ENCODE measurements around the gene RAD51AP2. TPM values are rescaled to one million over a fixed set of nuclear protein-coding genes. Genes with fewer than 3 reads are reported as not detected.
"Not testable (repeated sequence)": the region's sequence is repeated elsewhere in the genome, so short reads cannot be mapped to it uniquely, and the experiment has no call there.

RAD51AP2 gene
- under 1 TPM in 1 of 4 donors, not detected in 3; 0.13 TPM for total RNA-seq

- no peaks in the 10 kb centered on the region for H3K36me3 ChIP-seq
- H3K27ac ChIP-seq = peak within 1 kb of the TSS; percentile 73 to 87 (median 84)
- peaks cover 0 to 21% (median 8%) of the 10 kb centered on the region in 3 donors for H3K4me1 ChIP-seq
- TF ChIP-seq EP300 (IDR thresholded peaks at IDR 0.05) (no peak), POLR2A (IDR thresholded peaks at IDR 0.05) (no peak), CTCF (IDR thresholded peaks at IDR 0.05) (no peak), POLR2AphosphoS5 (IDR thresholded peaks at IDR 0.05) (no peak)
- WGBS, 2 donors (ENCODE audit: low coverage in 1 of 2) = 2 to 4% methylated on average over 11 to 17 of the region's 38 CpGs
- peak; percentile 99 for ATAC-seq
- H3K27me3 ChIP-seq = no peaks in the 10 kb centered on the region
- H3K9me3 ChIP-seq = no peaks in the 10 kb centered on the region
- peak within 1 kb of the TSS; percentile 42 to 53 for H3K4me3 ChIP-seq
Observed at GRCh38 chr2:17518212-17519154, at the start of gene RAD51AP2. Gene RAD51AP2 (minus strand): TSS chr2:17518440. CDS start chr2:17518415, 25 bp downstream.

GRCh38 chr2:17565726-17566125 is 47.5 kb upstream of the RAD51AP2 start:
- WGBS, 2 donors (ENCODE audit: low coverage in 1 of 2) = 76 to 81% methylated on average over 2 to 3 of the region's 3 CpGs
- not testable (repeated sequence) for H3K27me3 ChIP-seq, H3K9me3 ChIP-seq, H3K27ac ChIP-seq, H3K4me1 ChIP-seq, ATAC-seq, H3K4me3 ChIP-seq, H3K36me3 ChIP-seq

GRCh38 chr2:17558878-17559277 is 40.6 kb upstream of the RAD51AP2 start:
- H3K4me3 ChIP-seq = no peak overlapping the region
- H3K9me3 ChIP-seq = no peaks in the 10 kb centered on the region
- H3K27me3 ChIP-seq = no peaks in the 10 kb centered on the region
- no peak overlapping the region for H3K27ac ChIP-seq
- H3K36me3 ChIP-seq = no peaks in the 10 kb centered on the region
- no peaks in the 10 kb centered on the region for H3K4me1 ChIP-seq
- WGBS, 2 donors (ENCODE audit: low coverage in 1 of 2) = 69 to 86% methylated on average over 2 to 3 of the region's 3 CpGs
- TF ChIP-seq CTCF (IDR thresholded peaks at IDR 0.05) (no peak), EP300 (IDR thresholded peaks at IDR 0.05) (no peak), POLR2AphosphoS5 (IDR thresholded peaks at IDR 0.05) (no peak), POLR2A (IDR thresholded peaks at IDR 0.05) (no peak)
- no peak for ATAC-seq

- TF ChIP-seq EP300 (IDR thresholded peaks at IDR 0.05) = no peak
- TF ChIP-seq POLR2AphosphoS5 (IDR thresholded peaks at IDR 0.05) = no peak
- TF ChIP-seq CTCF (IDR thresholded peaks at IDR 0.05) = no peak
- TF ChIP-seq POLR2A (IDR thresholded peaks at IDR 0.05) = no peak
- H3K27me3 ChIP-seq = no peaks in the 10 kb centered on the region
- H3K4me3 ChIP-seq = no peak overlapping the region
- no peak overlapping the region for H3K27ac ChIP-seq
- no peaks in the 10 kb centered on the region for H3K9me3 ChIP-seq
- H3K36me3 ChIP-seq = no peaks in the 10 kb centered on the region
- H3K4me1 ChIP-seq = no peaks in the 10 kb centered on the region
- ATAC-seq = no peak
Observed at GRCh38 chr2:17558053-17558452, 39.8 kb upstream of the RAD51AP2 start.

- no peak for TF ChIP-seq EP300 (IDR thresholded peaks at IDR 0.05)
- no peak for TF ChIP-seq POLR2AphosphoS5 (IDR thresholded peaks at IDR 0.05)
- no peak for TF ChIP-seq CTCF (IDR thresholded peaks at IDR 0.05)
- TF ChIP-seq POLR2A (IDR thresholded peaks at IDR 0.05) = no peak
- H3K36me3 ChIP-seq = no peaks in the 10 kb centered on the region
- H3K4me1 ChIP-seq = no peaks in the 10 kb centered on the region
- ATAC-seq = no peak
- H3K4me3 ChIP-seq = no peak overlapping the region
- no peaks in the 10 kb centered on the region for H3K9me3 ChIP-seq
- H3K27ac ChIP-seq = no peak overlapping the region
- 60 to 83% methylated on average over 1 to 5 of the region's 5 CpGs for WGBS, 2 donors (ENCODE audit: low coverage in 1 of 2)
- no peaks in the 10 kb centered on the region for H3K27me3 ChIP-seq
Observed at GRCh38 chr2:17557596-17557995, 39.4 kb upstream of the RAD51AP2 start.

Measured in gastroesophageal sphincter (tissue), 4 donors.